ENCODE data around the gene DPYD.

DNA sequence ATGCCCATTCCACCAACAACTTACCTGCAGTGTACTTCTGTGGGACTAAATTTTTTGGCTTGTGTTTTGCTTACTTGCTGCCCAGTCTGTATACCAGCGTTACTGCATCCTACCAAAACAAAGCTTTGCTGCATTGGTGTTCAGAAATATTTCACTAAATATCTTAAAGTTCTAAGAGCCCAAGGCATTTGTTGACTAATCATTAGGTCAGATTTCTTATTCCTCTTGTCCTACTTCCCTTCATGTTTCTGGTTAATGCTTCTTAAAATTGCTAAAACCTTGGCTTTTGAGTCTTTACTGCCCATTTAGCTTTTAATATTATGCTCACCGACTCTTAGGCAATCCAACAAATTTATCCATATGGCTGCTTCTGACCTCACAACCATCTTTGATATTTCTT is 161.8 kb downstream of the DPYD start:
- TF ChIP-seq, protein P1, sequence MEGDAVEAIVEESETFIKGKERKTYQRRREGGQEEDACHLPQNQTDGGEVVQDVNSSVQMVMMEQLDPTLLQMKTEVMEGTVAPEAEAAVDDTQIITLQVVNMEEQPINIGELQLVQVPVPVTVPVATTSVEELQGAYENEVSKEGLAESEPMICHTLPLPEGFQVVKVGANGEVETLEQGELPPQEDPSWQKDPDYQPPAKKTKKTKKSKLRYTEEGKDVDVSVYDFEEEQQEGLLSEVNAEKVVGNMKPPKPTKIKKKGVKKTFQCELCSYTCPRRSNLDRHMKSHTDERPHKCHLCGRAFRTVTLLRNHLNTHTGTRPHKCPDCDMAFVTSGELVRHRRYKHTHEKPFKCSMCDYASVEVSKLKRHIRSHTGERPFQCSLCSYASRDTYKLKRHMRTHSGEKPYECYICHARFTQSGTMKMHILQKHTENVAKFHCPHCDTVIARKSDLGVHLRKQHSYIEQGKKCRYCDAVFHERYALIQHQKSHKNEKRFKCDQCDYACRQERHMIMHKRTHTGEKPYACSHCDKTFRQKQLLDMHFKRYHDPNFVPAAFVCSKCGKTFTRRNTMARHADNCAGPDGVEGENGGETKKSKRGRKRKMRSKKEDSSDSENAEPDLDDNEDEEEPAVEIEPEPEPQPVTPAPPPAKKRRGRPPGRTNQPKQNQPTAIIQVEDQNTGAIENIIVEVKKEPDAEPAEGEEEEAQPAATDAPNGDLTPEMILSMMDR (IDR thresholded peaks at IDR 0.05; ENCODE audit: insufficient read depth, low read length, poor library complexity, severe bottlenecking) = no peak
- TF ChIP-seq EZH2phosphoT487 (conservative IDR thresholded peaks at IDR 0.05; ENCODE audit: low read length) = no peak

Measured in SU-DHL-6 (cell line).